ENCODE results near the gene SSBP3.

Gene SSBP3

DNA sequence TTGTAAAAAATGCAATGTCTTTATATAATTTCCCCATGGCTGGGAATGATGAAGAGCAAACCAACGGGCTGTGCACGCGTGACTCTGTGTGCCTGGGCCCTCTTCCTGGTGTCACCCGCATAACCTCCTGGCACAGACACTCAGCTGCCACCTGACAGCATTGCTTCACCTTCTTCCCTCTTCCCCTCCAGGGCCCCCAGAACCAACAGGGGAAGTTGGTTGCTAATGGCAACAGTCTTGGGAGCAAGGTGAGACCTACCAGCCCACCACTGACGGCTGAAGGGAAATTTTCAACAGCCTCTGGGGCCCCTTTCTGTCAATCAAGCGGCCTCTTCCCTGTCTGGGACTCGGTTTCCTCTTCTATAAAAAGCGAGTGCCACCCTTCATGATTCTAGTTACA, 33.2 kb downstream of the SSBP3 start:
- TF ChIP-seq EZH2 (IDR thresholded peaks at IDR 0.05; ENCODE audit: borderline replicate concordance, low read depth, low read length, severe bottlenecking), result no peak
- TF ChIP-seq, protein P1, sequence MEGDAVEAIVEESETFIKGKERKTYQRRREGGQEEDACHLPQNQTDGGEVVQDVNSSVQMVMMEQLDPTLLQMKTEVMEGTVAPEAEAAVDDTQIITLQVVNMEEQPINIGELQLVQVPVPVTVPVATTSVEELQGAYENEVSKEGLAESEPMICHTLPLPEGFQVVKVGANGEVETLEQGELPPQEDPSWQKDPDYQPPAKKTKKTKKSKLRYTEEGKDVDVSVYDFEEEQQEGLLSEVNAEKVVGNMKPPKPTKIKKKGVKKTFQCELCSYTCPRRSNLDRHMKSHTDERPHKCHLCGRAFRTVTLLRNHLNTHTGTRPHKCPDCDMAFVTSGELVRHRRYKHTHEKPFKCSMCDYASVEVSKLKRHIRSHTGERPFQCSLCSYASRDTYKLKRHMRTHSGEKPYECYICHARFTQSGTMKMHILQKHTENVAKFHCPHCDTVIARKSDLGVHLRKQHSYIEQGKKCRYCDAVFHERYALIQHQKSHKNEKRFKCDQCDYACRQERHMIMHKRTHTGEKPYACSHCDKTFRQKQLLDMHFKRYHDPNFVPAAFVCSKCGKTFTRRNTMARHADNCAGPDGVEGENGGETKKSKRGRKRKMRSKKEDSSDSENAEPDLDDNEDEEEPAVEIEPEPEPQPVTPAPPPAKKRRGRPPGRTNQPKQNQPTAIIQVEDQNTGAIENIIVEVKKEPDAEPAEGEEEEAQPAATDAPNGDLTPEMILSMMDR (IDR thresholded peaks at IDR 0.05; ENCODE audit: borderline replicate concordance, extremely low read depth, low read length, poor library complexity, severe bottlenecking), result no peak
- H3K27ac ChIP-seq (ENCODE audit: low read length), result no peak overlapping the region
- ATAC-seq (ENCODE audit: insufficient read depth, low read depth) (no peak), DNase-seq (no peak)
- no peak overlapping the region for H3K9ac ChIP-seq (ENCODE audit: low read depth, low read length)
- H3K4me2 ChIP-seq (ENCODE audit: insufficient read depth, low read length), result no peak overlapping the region
- H3K4me1 ChIP-seq (ENCODE audit: insufficient read depth, low read length), result no peaks in the 10 kb centered on the region
- H3K79me2 ChIP-seq (ENCODE audit: insufficient read depth, low read length), result peaks cover 99% of the 10 kb centered on the region
- no peak overlapping the region for H3K4me3 ChIP-seq (ENCODE audit: low read depth in 1 of 2, low read length in 2 of 2)
- no peaks in the 10 kb centered on the region for H3K9me3 ChIP-seq (ENCODE audit: insufficient read depth, low read length, severe bottlenecking)
- peaks cover 84% of the 10 kb centered on the region for H4K20me1 ChIP-seq (ENCODE audit: insufficient read depth, low read length)
- no peak overlapping the region for H2AFZ ChIP-seq (ENCODE audit: low read depth, low read length)
- no peaks in the 10 kb centered on the region for H3K27me3 ChIP-seq (ENCODE audit: insufficient read depth, low read length, poor library complexity)
- H3K36me3 ChIP-seq (ENCODE audit: insufficient read depth, low read length), result peaks cover 61% of the 10 kb centered on the region

DNA sequence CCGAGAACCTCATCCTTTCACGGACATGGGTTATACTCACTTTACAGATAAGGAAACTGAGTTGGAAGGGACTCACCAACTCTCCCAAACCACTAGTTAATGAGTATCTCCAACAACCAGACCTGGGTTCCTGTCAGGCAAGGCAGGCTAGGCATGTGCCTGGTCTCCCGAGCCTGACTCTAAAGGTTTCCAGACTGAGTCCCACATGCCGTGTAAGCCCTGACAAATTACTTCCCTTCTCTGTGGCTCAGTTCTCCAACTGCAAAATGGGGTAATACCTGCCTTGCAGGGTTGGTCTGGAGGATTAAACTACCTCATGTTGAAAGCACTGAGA, 34.3 kb downstream of the SSBP3 start:
- H3K4me1 ChIP-seq (ENCODE audit: insufficient read depth, low read length), result no peaks in the 10 kb centered on the region
- no peak overlapping the region for H3K4me3 ChIP-seq (ENCODE audit: low read depth in 1 of 2, low read length in 2 of 2)
- TF ChIP-seq, protein P1 (IDR thresholded peaks at IDR 0.05; ENCODE audit: borderline replicate concordance, extremely low read depth, low read length, poor library complexity, severe bottlenecking), result no peak
- TF ChIP-seq EZH2 (IDR thresholded peaks at IDR 0.05; ENCODE audit: borderline replicate concordance, low read depth, low read length, severe bottlenecking), result no peak
- no peak overlapping the region for H3K9ac ChIP-seq (ENCODE audit: low read depth, low read length)
- peaks cover 53% of the 10 kb centered on the region for H3K36me3 ChIP-seq (ENCODE audit: insufficient read depth, low read length)
- no peak overlapping the region for H3K27ac ChIP-seq (ENCODE audit: low read length)
- no peak overlapping the region for H2AFZ ChIP-seq (ENCODE audit: low read depth, low read length)
- H4K20me1 ChIP-seq (ENCODE audit: insufficient read depth, low read length), result peaks cover 84% of the 10 kb centered on the region
- H3K27me3 ChIP-seq (ENCODE audit: insufficient read depth, low read length, poor library complexity), result no peaks in the 10 kb centered on the region
- H3K4me2 ChIP-seq (ENCODE audit: insufficient read depth, low read length), result no peak overlapping the region
- no peak for ATAC-seq (ENCODE audit: insufficient read depth, low read depth)
- no peak for DNase-seq
- H3K9me3 ChIP-seq (ENCODE audit: insufficient read depth, low read length, severe bottlenecking), result no peaks in the 10 kb centered on the region
- H3K79me2 ChIP-seq (ENCODE audit: insufficient read depth, low read length), result peaks cover 98% of the 10 kb centered on the region

DNA sequence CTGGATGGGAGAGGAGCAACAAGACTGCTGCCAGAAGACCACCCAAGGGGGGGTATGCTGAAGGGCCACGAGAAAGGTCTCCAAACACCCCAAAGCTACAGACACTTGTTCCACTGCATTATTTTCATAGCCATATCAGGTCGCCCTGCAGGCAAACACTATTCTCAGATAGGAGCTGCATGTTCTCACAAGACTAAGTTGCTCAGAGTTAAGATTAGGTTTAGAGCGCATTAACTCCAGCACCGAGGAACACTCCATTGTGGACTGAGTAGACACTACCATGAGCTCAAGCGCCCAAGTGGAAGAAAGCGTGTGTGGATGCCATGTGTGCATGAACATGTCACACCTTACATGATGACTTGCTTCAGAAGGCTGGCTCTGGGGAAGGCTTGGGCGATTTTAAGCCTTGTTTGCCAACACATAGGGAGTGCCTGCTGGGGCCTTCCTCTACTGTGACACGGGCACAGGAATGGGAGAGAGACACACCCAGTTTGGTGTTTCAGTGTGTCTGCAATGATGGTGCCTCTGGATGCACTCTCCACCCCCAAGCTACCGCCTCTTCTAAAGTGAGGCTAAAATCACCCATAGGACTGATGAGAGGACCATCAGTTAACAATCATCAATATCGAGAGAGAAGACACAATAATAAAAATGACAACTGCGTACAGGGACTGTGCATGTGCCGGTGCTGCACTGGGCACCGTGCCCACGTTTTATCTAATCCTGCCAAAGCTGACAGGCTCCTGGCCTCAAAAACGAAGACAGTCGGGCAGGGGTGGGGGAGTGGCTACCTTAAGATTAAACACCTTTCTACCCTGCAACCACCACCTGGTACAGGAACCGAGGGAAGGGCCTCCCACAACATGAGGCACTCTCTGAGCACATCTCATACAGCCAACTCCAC, 34.9 kb downstream of the SSBP3 start:
- TF ChIP-seq, protein P1 (IDR thresholded peaks at IDR 0.05; ENCODE audit: borderline replicate concordance, extremely low read depth, low read length, poor library complexity, severe bottlenecking), result no peak

More for the DNA sequence above, 34.9 kb downstream of the SSBP3 start:
- Histone ChIP-seq H4K20me1 (ENCODE audit: insufficient read depth, low read length) (peaks cover 78% of the 10 kb centered on the region), H3K9me3 (ENCODE audit: insufficient read depth, low read length, severe bottlenecking) (no peaks in the 10 kb centered on the region), H2AFZ (ENCODE audit: low read depth, low read length) (no peak overlapping the region), H3K4me3 (ENCODE audit: low read depth in 1 of 2, low read length in 2 of 2) (no peak overlapping the region), H3K36me3 (ENCODE audit: insufficient read depth, low read length) (peaks cover 53% of the 10 kb centered on the region), H3K4me2 (ENCODE audit: insufficient read depth, low read length) (no peak overlapping the region), H3K79me2 (ENCODE audit: insufficient read depth, low read length) (peaks cover 97% of the 10 kb centered on the region), H3K4me1 (ENCODE audit: insufficient read depth, low read length) (no peaks in the 10 kb centered on the region), H3K9ac (ENCODE audit: low read depth, low read length) (no peak overlapping the region), H3K27ac (ENCODE audit: low read length) (no peak overlapping the region), H3K27me3 (ENCODE audit: insufficient read depth, low read length, poor library complexity) (no peaks in the 10 kb centered on the region)
- DNase-seq (no peak), ATAC-seq (ENCODE audit: insufficient read depth, low read depth) (no peak)

Data from DND-41 (cell line).